Measurements from ENCODE around the gene MTG1.
"Not testable (repeated sequence)": the region's sequence is repeated elsewhere in the genome, so short reads cannot be mapped to it uniquely, and the experiment has no call there.

Gene MTG1

DNA sequence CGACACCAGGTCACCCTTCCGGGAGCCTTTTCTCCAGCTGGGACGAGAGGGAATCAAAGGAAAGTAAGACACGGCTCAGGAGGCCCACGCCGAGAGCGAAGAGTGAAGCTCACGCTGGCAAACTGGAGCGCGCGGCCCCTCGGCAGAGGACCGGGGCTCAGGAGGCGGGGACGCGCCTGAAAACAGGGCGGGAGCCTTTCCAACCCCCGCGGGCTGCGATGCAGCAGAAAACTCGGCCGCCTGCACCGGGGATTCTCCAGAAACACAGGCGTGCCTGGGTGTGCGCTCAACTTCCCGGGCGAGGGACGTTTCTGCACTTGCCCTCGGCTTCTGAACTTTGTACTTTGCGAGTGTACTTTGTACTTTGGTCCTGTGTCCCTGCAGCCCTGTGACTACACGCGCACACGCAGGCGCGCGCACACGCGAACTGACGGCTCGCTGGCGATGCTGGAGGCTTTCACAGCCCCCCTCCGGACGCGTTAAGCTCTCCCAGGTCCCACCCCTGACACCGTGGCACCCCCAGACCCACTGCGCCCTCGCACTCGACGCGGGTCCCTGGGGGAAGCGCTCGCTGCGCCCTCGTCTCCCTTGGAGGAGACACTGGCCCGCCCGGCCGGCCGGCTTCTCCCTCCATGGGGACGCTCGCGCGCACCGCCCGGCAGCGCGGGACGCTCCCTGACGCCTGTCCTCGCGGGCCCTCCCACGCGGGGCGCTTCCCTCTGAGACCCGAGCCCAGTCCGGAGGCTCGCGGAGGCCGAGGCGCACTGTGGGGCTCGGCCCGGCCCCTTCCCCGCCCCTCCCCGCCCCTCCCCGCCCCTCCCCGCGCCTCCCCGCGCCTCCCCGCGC is 15.5 kb upstream of the MTG1 start:
- DNase-seq (ENCODE audit: low spot score): peak; percentile 65

GRCh38 chr10:133379152-133379800 is 14.7 kb upstream of the MTG1 start, which contains the start of gene PAOX:
Gene PAOX (plus strand): TSS chr10:133379262. CDS start chr10:133379317, 55 bp downstream.
- DNase-seq (ENCODE audit: low spot score): peak; percentile 93

DNA sequence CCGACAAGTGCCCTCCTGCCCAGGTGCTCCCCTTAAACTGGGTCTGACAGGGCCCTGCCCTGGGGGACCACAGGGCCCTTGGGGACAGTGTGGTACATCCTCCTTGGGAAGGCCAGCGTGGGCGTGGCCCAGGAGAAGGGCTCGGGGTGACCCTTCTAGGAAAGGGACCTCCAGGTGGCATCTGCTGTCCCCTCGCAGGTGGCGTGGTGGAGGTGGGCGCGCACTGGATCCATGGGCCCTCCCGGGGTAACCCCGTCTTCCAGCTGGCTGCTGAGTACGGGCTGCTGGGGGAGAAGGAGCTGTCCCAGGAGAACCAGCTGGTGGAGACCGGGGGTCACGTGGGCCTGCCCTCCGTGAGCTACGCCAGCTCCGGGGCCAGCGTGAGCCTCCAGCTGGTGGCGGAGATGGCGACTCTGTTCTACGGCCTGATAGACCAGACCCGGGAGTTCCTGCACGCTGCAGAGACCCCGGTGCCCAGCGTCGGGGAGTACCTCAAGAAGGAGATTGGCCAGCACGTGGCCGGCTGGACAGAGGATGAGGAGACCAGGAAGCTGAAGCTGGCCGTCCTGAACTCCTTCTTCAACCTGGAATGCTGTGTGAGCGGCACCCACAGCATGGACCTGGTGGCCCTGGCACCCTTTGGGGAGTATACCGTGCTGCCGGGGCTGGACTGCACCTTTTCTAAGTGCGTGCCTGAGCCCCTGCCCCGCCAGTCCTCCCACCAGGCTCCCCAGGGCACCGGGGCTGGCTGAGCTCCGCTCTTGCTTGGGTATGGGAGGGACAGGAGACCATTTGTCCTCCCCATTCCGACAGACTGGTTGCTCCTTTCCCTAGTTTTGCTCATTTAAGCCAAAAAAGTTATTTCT is 13.9 kb upstream of the MTG1 start:
- peak; percentile 38 for DNase-seq (ENCODE audit: low spot score)

DNA sequence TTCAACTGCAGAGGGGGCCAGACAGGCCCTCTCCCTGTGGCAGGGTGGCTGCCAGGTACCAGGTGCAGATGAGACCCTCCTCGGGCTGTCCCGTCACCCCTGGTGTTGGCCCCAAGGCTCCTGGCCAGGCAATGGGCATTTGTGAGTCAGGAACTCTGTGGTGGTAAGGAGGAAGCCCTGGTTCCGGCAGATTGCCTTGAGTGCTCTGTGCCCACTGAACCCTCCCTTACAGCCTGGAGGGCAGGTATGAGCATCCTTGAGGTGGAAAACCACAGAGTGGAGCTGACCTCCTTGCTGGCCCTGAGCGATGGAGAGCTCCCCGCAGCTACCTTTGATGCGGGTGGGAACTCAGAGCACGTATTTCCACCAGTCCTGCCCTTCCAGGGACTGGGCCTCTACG is 12.9 kb upstream of the MTG1 start:
- DNase-seq (ENCODE audit: low spot score): no peak

GRCh38 chr10:133383551-133383950 is 10.4 kb upstream of the MTG1 start:
- DNase-seq (ENCODE audit: low spot score): no peak

GRCh38 chr10:133384071-133384470 is 9.9 kb upstream of the MTG1 start:
- no peak for DNase-seq (ENCODE audit: low spot score)

GRCh38 chr10:133385214-133385613 is 8.7 kb upstream of the MTG1 start:
- DNase-seq (ENCODE audit: low spot score): no peak

DNA sequence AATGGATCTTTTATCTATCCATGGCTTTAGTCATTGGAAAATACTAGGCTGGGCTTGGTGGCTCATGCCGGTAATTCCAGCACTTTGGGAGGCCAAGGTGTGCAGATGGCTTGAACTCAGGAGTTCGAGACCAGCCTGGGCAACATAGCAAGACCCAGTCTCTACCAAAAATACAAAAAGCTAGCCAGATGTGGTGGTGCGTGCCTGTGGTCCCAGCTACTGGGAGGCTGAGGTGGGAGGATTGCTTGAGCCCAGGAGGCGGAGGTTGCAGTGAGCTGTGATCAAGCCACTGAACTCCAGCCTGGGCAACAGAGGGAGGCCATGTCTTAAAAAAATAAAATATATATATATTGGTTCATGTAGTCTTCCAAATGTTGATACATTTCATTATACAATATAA is 7.0 kb upstream of the MTG1 start:
- not testable (repeated sequence) for DNase-seq (ENCODE audit: low spot score)

DNA sequence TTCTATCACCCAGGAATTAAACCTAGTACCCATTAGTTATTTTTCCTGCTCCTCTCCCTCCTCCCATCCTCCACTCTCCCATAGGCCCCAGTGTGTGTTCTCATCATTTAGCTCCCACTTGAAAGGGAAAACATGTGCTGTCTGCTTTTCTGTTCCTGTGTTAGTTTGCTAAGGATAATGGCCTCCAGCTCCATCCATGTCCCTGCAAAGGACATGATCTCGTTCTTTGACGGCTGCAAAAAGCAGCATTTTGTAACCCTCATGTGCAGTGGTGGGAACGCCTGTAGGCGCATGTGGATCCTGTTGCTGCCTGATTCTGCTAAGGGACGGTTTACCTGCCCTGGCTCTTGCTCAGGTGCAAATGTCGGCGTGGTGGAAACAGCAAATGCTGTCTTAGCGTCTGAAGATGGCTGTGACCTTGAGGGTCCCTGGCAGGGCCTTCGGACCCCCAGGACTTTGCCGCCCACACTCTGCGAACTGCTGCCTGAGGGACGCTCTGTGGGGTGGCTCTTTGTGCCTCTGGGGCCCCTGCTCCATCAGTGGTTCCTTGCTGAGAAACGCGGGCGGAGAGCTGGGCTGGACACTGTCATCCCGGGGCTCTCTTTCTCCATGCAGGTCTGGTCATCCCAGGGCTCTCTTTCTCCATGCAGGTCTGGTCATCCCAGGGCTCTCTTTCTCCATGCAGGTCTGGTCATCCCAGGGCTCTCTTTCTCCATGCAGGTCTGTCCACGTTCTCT is 5.6 kb upstream of the MTG1 start:
- DNase-seq (ENCODE audit: low spot score): no peak

GRCh38 chr10:133388973-133389818 is 4.8 kb upstream of the MTG1 start:
- DNase-seq (ENCODE audit: low spot score): no peak

- DNase-seq (ENCODE audit: low spot score): no peak
Observed at GRCh38 chr10:133390597-133391248, 3.2 kb upstream of the MTG1 start.

DNA sequence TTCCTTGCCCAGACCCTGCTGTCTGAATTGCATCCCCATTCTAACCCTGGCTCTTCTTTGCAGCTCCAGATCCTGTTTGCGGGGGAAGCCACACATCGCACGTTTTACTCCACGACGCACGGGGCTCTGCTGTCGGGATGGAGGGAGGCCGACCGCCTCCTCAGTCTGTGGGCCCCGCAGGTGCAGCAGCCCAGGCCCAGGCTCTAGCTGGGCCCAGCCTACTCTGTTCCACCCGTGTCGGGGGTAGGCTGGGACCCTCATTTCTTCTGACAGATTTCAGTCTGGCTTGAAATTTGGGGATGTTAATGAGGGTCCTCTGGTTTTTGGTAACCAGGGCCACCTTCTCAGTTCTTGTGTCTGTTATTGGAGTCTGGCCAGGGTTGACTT is 2.7 kb upstream of the MTG1 start:
- no peak for DNase-seq (ENCODE audit: low spot score)

GRCh38 chr10:133391761-133392518 is 2.0 kb upstream of the MTG1 start:
- no peak for DNase-seq (ENCODE audit: low spot score)

DNA sequence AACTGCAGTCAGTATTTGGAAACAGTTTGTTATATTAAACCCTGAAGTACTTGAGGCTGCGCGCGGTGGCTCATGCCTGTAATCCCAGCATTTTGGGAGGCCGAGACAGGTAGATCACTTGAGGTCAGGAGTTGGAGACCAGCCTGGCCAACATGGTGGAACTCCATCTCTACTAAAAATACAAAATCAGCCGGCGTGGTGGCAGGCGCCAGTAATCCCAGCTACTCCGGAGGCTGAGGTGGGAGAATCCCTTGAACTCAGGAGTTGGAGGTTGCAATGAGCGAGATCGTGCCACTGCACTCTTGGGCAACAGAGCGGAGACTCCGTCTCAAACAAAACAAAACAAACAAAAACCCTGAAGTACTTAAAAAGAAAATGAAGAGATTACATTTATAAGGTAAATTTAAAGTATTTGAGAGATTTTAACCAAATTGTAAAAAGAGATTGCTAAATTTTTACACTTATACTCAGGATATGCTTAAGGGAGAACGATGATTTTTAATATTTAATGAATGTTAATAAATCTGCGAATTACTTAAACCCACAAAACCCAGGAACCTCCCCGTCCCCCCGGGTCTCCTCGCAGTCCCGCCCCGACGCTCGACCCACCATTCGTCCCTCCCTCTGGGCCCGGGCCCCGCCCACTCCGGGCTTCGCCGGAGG is 425 bp upstream of the MTG1 start:
- DNase-seq (ENCODE audit: low spot score): no peak

DNA sequence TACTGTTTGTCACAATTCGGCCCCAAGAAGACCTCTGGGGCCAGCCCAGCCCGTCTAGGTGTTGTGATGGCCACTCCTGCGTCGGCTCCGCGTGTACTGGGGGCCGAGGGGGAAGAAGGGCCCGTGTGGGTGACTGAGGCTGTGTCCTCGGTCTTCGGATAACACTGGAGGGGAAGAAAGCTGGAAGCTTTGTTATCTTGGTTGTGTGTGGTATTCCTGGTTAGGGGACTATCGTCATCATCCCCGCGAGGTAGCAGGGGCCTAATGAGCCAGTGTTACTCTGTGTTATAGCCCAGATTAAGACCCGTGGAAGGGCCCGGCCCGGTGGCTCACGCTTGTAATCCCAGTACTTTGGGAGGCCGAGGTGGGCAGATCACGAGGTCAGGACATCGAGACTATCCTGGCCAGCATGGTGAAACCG is 854 bp downstream of the MTG1 start:
- no peak for DNase-seq (ENCODE audit: low spot score)

GRCh38 chr10:133396035-133396624 is 2.2 kb downstream of the MTG1 start:
- no peak for DNase-seq (ENCODE audit: low spot score)

DNA sequence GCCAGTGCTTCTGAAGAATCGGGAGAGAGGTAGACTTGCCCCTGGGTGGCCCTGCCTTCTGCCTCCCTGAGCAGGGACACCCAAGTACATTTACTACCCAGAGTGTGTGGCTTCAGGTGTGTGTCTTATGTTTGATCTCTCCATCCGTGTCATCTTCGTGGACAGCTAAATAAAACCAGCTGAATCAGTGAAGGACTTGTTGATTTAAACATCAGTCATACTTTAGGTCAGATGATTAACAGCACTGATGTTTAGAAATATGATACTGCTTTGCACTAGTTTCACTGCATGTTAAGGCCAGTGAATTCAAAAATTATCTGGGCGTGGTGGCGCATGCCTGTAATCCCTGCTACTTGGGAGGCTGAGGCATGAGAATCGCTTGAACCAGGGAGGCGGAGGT is 4.0 kb downstream of the MTG1 start:
- no peak for DNase-seq (ENCODE audit: low spot score)

DNA sequence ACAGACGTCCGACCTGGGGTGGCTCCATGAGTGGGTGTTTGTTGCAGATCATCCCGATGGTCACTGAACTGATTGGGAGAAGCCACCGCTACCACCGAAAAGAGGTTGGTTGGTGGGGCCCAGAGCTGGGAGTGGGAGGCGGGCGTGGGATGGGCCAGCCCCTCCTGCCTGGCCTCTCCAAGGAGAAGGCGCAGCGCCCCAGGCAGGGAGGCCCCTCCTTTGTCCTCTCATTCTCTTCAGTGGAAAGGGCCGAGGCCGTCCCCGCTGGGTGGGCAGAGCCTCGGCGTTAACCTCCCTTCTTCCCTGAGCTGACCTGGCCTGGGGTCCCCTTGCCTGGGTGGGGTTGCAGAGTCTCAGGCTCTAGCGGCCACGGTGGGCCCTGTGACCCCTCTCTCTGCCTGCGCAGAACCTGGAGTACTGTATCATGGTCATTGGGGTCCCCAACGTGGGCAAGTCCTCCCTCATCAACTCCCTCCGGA is 5.2 kb downstream of the MTG1 start:
- no peak for DNase-seq (ENCODE audit: low spot score)
